ENCODE results near the gene DNAJB2. TPM values are rescaled to one million over a fixed set of nuclear protein-coding genes. Genes with fewer than 3 reads are reported as not detected.

The DNAJB2 gene
- total RNA-seq, 1 experiment from 2014 or later = 36.2 TPM

- TF ChIP-seq, protein P1, sequence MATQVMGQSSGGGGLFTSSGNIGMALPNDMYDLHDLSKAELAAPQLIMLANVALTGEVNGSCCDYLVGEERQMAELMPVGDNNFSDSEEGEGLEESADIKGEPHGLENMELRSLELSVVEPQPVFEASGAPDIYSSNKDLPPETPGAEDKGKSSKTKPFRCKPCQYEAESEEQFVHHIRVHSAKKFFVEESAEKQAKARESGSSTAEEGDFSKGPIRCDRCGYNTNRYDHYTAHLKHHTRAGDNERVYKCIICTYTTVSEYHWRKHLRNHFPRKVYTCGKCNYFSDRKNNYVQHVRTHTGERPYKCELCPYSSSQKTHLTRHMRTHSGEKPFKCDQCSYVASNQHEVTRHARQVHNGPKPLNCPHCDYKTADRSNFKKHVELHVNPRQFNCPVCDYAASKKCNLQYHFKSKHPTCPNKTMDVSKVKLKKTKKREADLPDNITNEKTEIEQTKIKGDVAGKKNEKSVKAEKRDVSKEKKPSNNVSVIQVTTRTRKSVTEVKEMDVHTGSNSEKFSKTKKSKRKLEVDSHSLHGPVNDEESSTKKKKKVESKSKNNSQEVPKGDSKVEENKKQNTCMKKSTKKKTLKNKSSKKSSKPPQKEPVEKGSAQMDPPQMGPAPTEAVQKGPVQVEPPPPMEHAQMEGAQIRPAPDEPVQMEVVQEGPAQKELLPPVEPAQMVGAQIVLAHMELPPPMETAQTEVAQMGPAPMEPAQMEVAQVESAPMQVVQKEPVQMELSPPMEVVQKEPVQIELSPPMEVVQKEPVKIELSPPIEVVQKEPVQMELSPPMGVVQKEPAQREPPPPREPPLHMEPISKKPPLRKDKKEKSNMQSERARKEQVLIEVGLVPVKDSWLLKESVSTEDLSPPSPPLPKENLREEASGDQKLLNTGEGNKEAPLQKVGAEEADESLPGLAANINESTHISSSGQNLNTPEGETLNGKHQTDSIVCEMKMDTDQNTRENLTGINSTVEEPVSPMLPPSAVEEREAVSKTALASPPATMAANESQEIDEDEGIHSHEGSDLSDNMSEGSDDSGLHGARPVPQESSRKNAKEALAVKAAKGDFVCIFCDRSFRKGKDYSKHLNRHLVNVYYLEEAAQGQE (IDR thresholded peaks at IDR 0.05; ENCODE audit: low read depth) = no peak
- TF ChIP-seq SRF (IDR thresholded peaks at IDR 0.05; ENCODE audit: low read depth) (no peak), YY1 (IDR thresholded peaks at IDR 0.05; ENCODE audit: extremely low read depth, insufficient replicate concordance, low read depth, low read length) (no peak), CEBPB (IDR thresholded peaks at IDR 0.05; ENCODE audit: low read depth) (no peak), FOSL1 (IDR thresholded peaks at IDR 0.05; ENCODE audit: low read depth) (no peak), TCF7L2 (IDR thresholded peaks at IDR 0.05; ENCODE audit: borderline replicate concordance, extremely low read depth, insufficient read depth, insufficient read length) (no peak), CBX3 (IDR thresholded peaks at IDR 0.05; ENCODE audit: low read depth) (no peak), EZH2phosphoT487 (IDR thresholded peaks at IDR 0.05; ENCODE audit: borderline replicate concordance) (no peak), JUND (IDR thresholded peaks at IDR 0.05) (no peak), ZNF274 (IDR thresholded peaks at IDR 0.05; ENCODE audit: low read depth, low read length) (no peak), SIN3A (IDR thresholded peaks at IDR 0.05; ENCODE audit: low read depth) (no peak), SP1 (IDR thresholded peaks at IDR 0.05; ENCODE audit: low read depth) (no peak), RAD21 (IDR thresholded peaks at IDR 0.05; ENCODE audit: low read depth) (no peak)
- TF ChIP-seq, protein P2, sequence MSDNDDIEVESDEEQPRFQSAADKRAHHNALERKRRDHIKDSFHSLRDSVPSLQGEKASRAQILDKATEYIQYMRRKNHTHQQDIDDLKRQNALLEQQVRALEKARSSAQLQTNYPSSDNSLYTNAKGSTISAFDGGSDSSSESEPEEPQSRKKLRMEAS (IDR thresholded peaks at IDR 0.05) = no peak
These were observed 53.4 kb downstream of the DNAJB2 start, which contains the start of gene RESP18 (continued) for GRCh38 chr2:219332542-219332941.
